LNCAP (cell line): Measurements from ENCODE around the gene WFDC1.

Experiments
- CTCF ChIP-seq: fragments of 450-650 bp; IDR thresholded peaks from 2 replicates; pipeline ENCODE4 v1.5.1; 2017; ENCODE audit warnings: mild to moderate bottlenecking

WFDC1 gene

GRCh38 chr16:84358601-84359295 lies 64.1 kb downstream of the WFDC1 start:
- no peak for TF ChIP-seq CTCF

GRCh38 chr16:84359326-84359725 lies 64.6 kb downstream of the WFDC1 start:
- TF ChIP-seq CTCF = no peak

GRCh38 chr16:84360170-84360569 lies 65.5 kb downstream of the WFDC1 start:
- TF ChIP-seq CTCF = no peak

GRCh38 chr16:84360748-84361147 lies 66.1 kb downstream of the WFDC1 start:
- no peak for TF ChIP-seq CTCF

GRCh38 chr16:84361546-84361945 lies 66.9 kb downstream of the WFDC1 start:
- TF ChIP-seq CTCF = no peak

GRCh38 chr16:84362471-84362941 lies 67.8 kb downstream of the WFDC1 start:
- TF ChIP-seq CTCF = no peak

- no peak for TF ChIP-seq CTCF
Measured at GRCh38 chr16:84366208-84366607, 71.5 kb downstream of the WFDC1 start.

GRCh38 chr16:84367297-84367680 lies 72.6 kb downstream of the WFDC1 start:
- TF ChIP-seq CTCF = no peak
